ENCODE data around the gene ANGPT4.

Gene ANGPT4

GRCh38 chr20:917416-917815 lies 1.3 kb upstream of the ANGPT4 start:
- no peak for TF ChIP-seq EZH2 (IDR thresholded peaks at IDR 0.05)
- no peak for TF ChIP-seq POLR2AphosphoS5 (IDR thresholded peaks at IDR 0.05; ENCODE audit: borderline replicate concordance, low read depth, low read length)
- TF ChIP-seq FOXP2 (optimal IDR thresholded peaks at IDR 0.05; ENCODE audit: control extremely low read depth, extremely low read length, insufficient read depth) = no peak
- no peak overlapping the region for H3K9ac ChIP-seq (ENCODE audit: insufficient read length)
- H3K9me3 ChIP-seq (ENCODE audit: low read depth, low read length) = no peaks in the 10 kb centered on the region
- no peaks in the 10 kb centered on the region for H3K36me3 ChIP-seq (ENCODE audit: insufficient read depth, low read length)
- no peak overlapping the region for H3K4me3 ChIP-seq
- H3K27ac ChIP-seq = no peak overlapping the region
- DNase-seq (ENCODE audit: low read depth, low spot score) = no peak

- H3K9me3 ChIP-seq (ENCODE audit: low read depth, low read length) = no peaks in the 10 kb centered on the region
- DNase-seq (ENCODE audit: low read depth, low spot score) = no peak
- H3K36me3 ChIP-seq (ENCODE audit: insufficient read depth, low read length) = no peaks in the 10 kb centered on the region
- no peak overlapping the region for H3K27ac ChIP-seq
- H3K9ac ChIP-seq (ENCODE audit: insufficient read length) = no peak overlapping the region
- TF ChIP-seq EZH2 (IDR thresholded peaks at IDR 0.05) (no peak), POLR2AphosphoS5 (IDR thresholded peaks at IDR 0.05; ENCODE audit: borderline replicate concordance, low read depth, low read length) (no peak), FOXP2 (optimal IDR thresholded peaks at IDR 0.05; ENCODE audit: control extremely low read depth, extremely low read length, insufficient read depth) (no peak)
- no peak overlapping the region for H3K4me3 ChIP-seq
Observed at GRCh38 chr20:916825-917224, 691 bp upstream of the ANGPT4 start.

GRCh38 chr20:914727-915498 lies 1.2 kb downstream of the ANGPT4 start:
- no peaks in the 10 kb centered on the region for H3K36me3 ChIP-seq (ENCODE audit: insufficient read depth, low read length)
- H3K9ac ChIP-seq (ENCODE audit: insufficient read length) = no peak overlapping the region
- H3K27ac ChIP-seq = no peak overlapping the region
- DNase-seq (ENCODE audit: low read depth, low spot score) = no peak
- H3K4me3 ChIP-seq = no peak overlapping the region
- no peak for TF ChIP-seq POLR2AphosphoS5 (IDR thresholded peaks at IDR 0.05; ENCODE audit: borderline replicate concordance, low read depth, low read length)
- no peak for TF ChIP-seq EZH2 (IDR thresholded peaks at IDR 0.05)
- no peak for TF ChIP-seq FOXP2 (optimal IDR thresholded peaks at IDR 0.05; ENCODE audit: control extremely low read depth, extremely low read length, insufficient read depth)
- H3K9me3 ChIP-seq (ENCODE audit: low read depth, low read length) = no peaks in the 10 kb centered on the region

- Histone ChIP-seq H3K27ac (no peak overlapping the region), H3K9me3 (ENCODE audit: low read depth, low read length) (no peaks in the 10 kb centered on the region), H3K4me3 (no peak overlapping the region), H3K36me3 (ENCODE audit: insufficient read depth, low read length) (no peaks in the 10 kb centered on the region), H3K9ac (ENCODE audit: insufficient read length) (no peak overlapping the region)
- TF ChIP-seq FOXP2 (optimal IDR thresholded peaks at IDR 0.05; ENCODE audit: control extremely low read depth, extremely low read length, insufficient read depth) (no peak), POLR2AphosphoS5 (IDR thresholded peaks at IDR 0.05; ENCODE audit: borderline replicate concordance, low read depth, low read length) (no peak), EZH2 (IDR thresholded peaks at IDR 0.05) (no peak)
- DNase-seq (ENCODE audit: low read depth, low spot score) = no peak
Observed at GRCh38 chr20:913306-913849, 2.8 kb downstream of the ANGPT4 start.

- DNase-seq (ENCODE audit: low read depth, low spot score) = no peak
- Histone ChIP-seq H3K4me3 (no peak overlapping the region), H3K9ac (ENCODE audit: insufficient read length) (no peak overlapping the region), H3K27ac (no peak overlapping the region), H3K36me3 (ENCODE audit: insufficient read depth, low read length) (no peaks in the 10 kb centered on the region), H3K9me3 (ENCODE audit: low read depth, low read length) (no peaks in the 10 kb centered on the region)
- TF ChIP-seq FOXP2 (optimal IDR thresholded peaks at IDR 0.05; ENCODE audit: control extremely low read depth, extremely low read length, insufficient read depth) (no peak), POLR2AphosphoS5 (IDR thresholded peaks at IDR 0.05; ENCODE audit: borderline replicate concordance, low read depth, low read length) (no peak), EZH2 (IDR thresholded peaks at IDR 0.05) (no peak)
Observed at GRCh38 chr20:911882-912600, 4.1 kb downstream of the ANGPT4 start.

GRCh38 chr20:910870-911770 lies 5.0 kb downstream of the ANGPT4 start:
- TF ChIP-seq EZH2 (IDR thresholded peaks at IDR 0.05) (no peak), FOXP2 (optimal IDR thresholded peaks at IDR 0.05; ENCODE audit: control extremely low read depth, extremely low read length, insufficient read depth) (no peak), POLR2AphosphoS5 (IDR thresholded peaks at IDR 0.05; ENCODE audit: borderline replicate concordance, low read depth, low read length) (no peak)
- H3K4me3 ChIP-seq = no peak overlapping the region
- no peak for DNase-seq (ENCODE audit: low read depth, low spot score)
- H3K9ac ChIP-seq (ENCODE audit: insufficient read length) = no peak overlapping the region
- H3K9me3 ChIP-seq (ENCODE audit: low read depth, low read length) = no peaks in the 10 kb centered on the region
- no peaks in the 10 kb centered on the region for H3K36me3 ChIP-seq (ENCODE audit: insufficient read depth, low read length)
- no peak overlapping the region for H3K27ac ChIP-seq

GRCh38 chr20:910132-910869 lies 5.8 kb downstream of the ANGPT4 start:
- no peak for TF ChIP-seq EZH2 (IDR thresholded peaks at IDR 0.05)
- Histone ChIP-seq H3K4me3 (no peak overlapping the region), H3K9me3 (ENCODE audit: low read depth, low read length) (no peaks in the 10 kb centered on the region), H3K36me3 (ENCODE audit: insufficient read depth, low read length) (no peaks in the 10 kb centered on the region), H3K27ac (no peak overlapping the region), H3K9ac (ENCODE audit: insufficient read length) (no peak overlapping the region)
- DNase-seq (ENCODE audit: low read depth, low spot score) = no peak

All from SK-N-MC (cell line).